Upper lobe of left lung (tissue), 4 donors: ENCODE results near the gene TNS3.

Experiments used
- CTCF ChIP-seq, 6 experiments: fragments of 450-650 bp in 4 of 6; fragments of 200-600 bp in 2 of 6; sonication (generic) in 2 of 6; IDR thresholded peaks; one replicate each; pipeline ENCODE4 v1.5.1; 2016 to 2019; ENCODE audit warnings: antibody characterized with exemption in 6 of 6
- EP300 ChIP-seq, 4 donors: sonication (generic); formaldehyde crosslinking; IDR thresholded peaks; one replicate each; pipeline ENCODE4 v1.5.1; 2017; ENCODE audit warnings: antibody characterized with exemption in 4 of 4, control low read depth in 2 of 4
- POLR2AphosphoS5 ChIP-seq, 2 donors: sonication (generic); formaldehyde crosslinking; IDR thresholded peaks; one replicate each; pipeline ENCODE4 v1.5.1; 2017; ENCODE audit warnings: antibody characterized with exemption in 2 of 2

DNA sequence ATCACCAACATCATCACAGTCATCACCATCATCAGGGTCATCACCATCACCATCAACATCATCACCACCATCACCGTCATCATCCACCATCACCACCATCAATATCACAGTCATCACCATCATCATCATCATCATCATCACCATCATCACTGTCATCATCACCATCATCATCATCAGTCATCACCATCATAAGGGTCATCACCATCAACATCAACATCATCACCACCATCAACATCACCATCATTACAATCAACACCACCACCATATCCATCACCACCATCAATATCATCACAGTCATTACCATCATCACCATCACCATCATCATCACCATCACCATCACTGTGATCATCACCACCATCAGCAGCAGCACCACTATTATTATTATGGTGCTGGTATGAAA, 218.9 kb downstream of the TNS3 start:
- TF ChIP-seq CTCF (IDR thresholded peaks at IDR 0.05) (no peak), EP300 (IDR thresholded peaks at IDR 0.05) (no peak), POLR2AphosphoS5 (IDR thresholded peaks at IDR 0.05) (no peak)
